ENCODE data around the gene VAV3. TPM values are rescaled to one million over a fixed set of nuclear protein-coding genes. Genes with fewer than 3 reads are reported as not detected.
"Not testable (repeated sequence)": the region's sequence is repeated elsewhere in the genome, so short reads cannot be mapped to it uniquely, and the experiment has no call there.

Gene VAV3
- polyA plus RNA-seq, 1 donor from 2014 or later = 7.9 TPM

DNA sequence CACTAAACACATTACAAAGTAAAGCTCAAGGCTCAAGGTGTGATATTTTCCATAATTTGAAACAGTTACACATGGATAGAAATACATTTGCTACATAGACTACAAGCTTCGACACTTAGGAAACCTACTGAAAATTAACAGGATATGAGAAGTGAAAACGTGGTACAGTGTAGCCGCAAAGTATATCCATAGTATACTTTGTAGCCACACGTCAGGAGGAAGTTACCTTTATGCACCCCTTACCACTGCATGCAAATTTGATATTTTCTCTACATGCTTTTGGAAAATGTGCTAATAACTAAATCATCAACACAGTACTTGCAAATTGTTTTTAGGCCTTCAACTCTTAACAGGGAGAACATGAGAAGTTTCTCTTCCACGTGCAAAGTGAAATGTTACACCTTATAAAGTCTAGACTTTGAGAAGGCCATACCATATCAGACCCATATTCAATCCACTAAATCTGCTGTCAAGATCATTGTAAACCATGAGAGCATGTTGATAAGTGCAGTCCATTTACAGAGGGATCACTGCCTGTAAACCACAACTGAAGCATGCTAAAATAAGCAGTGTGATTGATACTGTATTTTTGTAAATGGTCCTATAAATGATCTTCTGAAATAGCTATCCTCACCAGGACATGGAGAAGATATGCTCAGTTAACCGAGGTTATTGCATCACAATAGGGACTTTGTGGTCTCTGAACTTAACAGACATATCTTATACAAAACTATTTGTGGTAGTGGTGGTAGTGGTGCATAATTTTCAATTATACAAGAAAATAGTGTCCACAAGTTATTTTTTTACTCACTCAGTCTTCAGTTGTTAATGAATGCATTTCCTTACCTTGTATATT lies 64.7 kb downstream of the VAV3 start:
- H3K4me3 Mint-ChIP-seq = peak overlapping the region; percentile 11 to 56 (median 38)
- peaks cover 3% of the 10 kb centered on the region for H3K36me3 Mint-ChIP-seq
- H3K4me1 Mint-ChIP-seq = peaks cover 50 to 69% (median 66%) of the 10 kb centered on the region in 3 donors
- no peaks in the 10 kb centered on the region for H3K27me3 Mint-ChIP-seq
- peak overlapping the region; percentile 11 to 56 (median 49) for H3K27ac Mint-ChIP-seq
- no peaks in the 10 kb centered on the region for H3K9me3 Mint-ChIP-seq

DNA sequence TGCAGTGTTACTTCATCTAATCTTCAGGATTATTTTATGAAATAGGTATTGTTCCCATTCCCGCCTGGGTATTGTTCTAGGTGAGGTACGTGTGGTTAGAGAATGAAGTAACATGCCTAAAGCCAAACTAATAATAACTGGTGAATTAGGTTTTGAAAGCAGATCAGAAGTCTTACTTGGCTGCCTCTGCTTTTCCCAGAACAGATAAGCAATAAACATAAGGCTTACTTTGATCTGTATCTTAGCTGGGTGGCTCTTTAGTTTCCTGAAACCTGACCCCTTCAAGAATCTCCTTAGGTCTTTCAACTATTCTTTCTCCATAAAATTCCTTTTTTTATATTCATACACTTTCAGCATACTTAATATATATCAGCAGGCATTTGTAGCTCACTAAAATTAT lies 65.3 kb downstream of the VAV3 start:
- no peaks in the 10 kb centered on the region for H3K27me3 Mint-ChIP-seq
- H3K36me3 Mint-ChIP-seq = peaks cover 3% of the 10 kb centered on the region
- H3K9me3 Mint-ChIP-seq = no peaks in the 10 kb centered on the region
- H3K4me1 Mint-ChIP-seq = peaks cover 55 to 72% (median 69%) of the 10 kb centered on the region in 3 donors
- peak overlapping the region in 3 of 4 donors; percentile 11 to 56 (median 40) for H3K4me3 Mint-ChIP-seq
- peak overlapping the region; percentile 11 to 56 (median 49) for H3K27ac Mint-ChIP-seq

DNA sequence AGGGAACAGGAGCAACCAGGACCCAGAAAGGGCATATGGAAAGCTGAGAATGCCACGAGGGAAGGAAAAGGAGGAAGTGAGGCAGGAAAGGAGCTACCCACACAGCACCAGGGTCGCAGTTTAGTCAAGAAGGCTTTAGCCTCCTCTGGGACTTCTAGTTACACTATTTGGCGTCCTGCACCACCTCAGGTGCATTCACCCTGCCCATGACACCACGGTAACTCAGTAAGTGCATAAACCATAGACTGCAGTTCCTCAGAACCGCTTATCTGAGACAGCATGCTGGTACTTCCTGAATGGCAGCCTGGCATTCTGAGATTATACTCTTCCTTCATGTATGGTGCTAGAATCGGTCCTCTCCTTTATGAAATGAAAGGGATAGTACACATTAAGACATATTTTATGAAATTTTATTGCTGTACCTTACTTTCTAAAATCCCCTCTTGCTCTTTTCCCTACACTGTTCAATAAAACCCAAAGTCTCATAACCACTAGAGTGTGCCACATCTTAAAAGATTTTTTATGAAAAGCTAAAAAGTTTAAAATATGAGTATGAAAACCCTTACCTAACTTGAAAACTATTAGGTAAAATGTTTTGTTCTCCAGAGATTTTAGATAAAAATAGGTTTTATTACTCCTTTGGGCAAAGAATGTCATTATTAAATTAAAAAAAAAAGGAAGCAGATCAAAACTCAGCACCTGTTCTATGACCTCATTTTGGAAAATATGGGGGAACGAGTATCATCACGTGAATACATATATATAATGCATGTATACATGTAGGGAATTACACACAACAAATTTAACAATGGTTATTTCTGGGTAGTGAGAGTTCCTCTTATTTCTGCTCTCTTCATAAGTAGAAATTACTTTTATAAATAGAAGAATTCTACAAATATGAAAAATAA lies 67.3 kb downstream of the VAV3 start:
- peak overlapping the region; percentile 21 to 68 (median 34) for H3K4me3 Mint-ChIP-seq
- peak overlapping the region; percentile 67 to 90 (median 89) for H3K27ac Mint-ChIP-seq
- H3K27me3 Mint-ChIP-seq = no peaks in the 10 kb centered on the region
- peaks cover 52 to 66% (median 65%) of the 10 kb centered on the region in 3 donors for H3K4me1 Mint-ChIP-seq
- no peaks in the 10 kb centered on the region for H3K36me3 Mint-ChIP-seq
- no peaks in the 10 kb centered on the region for H3K9me3 Mint-ChIP-seq

DNA sequence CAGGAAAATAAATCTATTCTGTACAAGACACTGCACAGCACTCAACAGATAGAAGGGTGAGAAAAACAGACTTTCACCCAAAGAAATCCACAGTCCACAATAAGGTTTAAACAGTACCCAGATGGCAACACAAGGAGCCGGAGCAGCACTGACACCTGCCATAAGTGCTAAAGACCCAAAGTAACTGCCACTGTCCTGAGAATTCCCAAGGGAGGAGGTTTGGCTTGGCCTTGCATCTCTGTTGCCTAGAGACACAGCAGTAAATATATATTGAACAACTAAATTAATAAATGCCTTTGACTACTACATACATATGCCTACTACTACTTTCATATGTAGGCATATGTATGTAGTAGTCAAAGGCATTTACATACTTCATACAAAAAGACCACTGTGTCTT lies 68.0 kb downstream of the VAV3 start:
- H3K9me3 Mint-ChIP-seq = no peaks in the 10 kb centered on the region
- H3K27me3 Mint-ChIP-seq = no peaks in the 10 kb centered on the region
- H3K27ac Mint-ChIP-seq = peak overlapping the region; percentile 67 to 90 (median 89)
- no peaks in the 10 kb centered on the region for H3K36me3 Mint-ChIP-seq
- H3K4me3 Mint-ChIP-seq = peak overlapping the region in 3 of 4 donors; percentile 21 to 82 (median 36)
- H3K4me1 Mint-ChIP-seq = peaks cover 53 to 63% (median 60%) of the 10 kb centered on the region in 3 donors

DNA sequence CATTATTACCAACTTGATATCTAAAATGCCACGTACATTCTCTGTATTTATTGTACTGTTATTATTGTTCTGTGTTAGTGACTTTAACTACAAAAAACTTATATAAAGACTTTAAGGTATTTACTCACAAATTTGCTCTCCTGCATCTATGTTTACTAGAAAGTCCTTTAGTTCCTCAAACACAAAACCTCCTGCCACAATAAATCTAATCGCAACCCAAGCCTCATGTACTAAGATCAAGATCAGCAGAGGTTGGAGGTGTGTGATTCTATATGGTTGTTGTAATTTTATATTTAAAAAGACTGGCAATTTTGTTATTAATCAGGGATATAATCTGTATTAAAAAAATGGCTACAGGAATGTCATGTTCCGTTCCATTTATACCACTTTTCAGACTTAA lies 68.6 kb downstream of the VAV3 start:
- H3K4me3 Mint-ChIP-seq = peak overlapping the region in 3 of 4 donors; percentile 21 to 82 (median 36)
- H3K4me1 Mint-ChIP-seq = peaks cover 53 to 63% (median 60%) of the 10 kb centered on the region in 3 donors
- H3K9me3 Mint-ChIP-seq = no peaks in the 10 kb centered on the region
- no peaks in the 10 kb centered on the region for H3K36me3 Mint-ChIP-seq
- H3K27ac Mint-ChIP-seq = peak overlapping the region; percentile 67 to 90 (median 89)
- no peaks in the 10 kb centered on the region for H3K27me3 Mint-ChIP-seq

DNA sequence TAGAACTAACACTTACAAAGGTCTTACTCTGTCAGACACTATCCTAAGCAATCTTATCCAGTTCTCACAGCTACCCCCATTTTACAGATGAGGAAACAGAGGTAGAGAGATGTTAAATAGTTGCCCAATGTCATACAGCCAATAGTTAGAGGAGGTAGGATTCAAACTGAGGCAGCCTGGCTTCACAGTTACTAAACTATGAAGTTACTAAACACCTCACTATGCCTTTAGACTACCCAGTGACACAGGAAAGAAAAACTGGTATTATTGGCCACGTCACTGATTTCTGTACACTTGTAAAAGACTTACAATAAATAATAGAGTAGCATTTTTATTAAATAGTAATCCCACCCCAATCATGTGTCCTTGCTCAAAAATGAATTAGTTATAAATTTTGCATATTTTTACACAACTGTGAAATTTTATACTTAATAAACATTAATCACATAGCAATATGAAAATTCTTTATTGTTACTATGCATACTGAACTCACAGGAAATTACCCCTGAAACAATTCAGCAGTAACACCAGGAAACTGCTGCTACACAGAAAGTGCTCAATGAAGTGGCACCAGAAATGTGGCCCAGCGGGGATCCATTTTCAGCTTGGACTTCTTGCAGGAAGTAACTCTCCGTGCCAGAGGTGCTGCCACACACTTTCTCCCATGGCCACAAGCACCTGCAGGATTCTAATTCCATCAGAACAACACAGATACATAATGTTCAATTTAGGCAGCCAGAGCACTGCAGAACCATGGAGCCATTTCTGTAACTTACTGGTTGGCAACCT lies 69.4 kb downstream of the VAV3 start:
- H3K4me1 Mint-ChIP-seq = peaks cover 55 to 60% (median 57%) of the 10 kb centered on the region in 3 donors
- peak overlapping the region; percentile 21 to 82 (median 46) for H3K4me3 Mint-ChIP-seq
- no peaks in the 10 kb centered on the region for H3K9me3 Mint-ChIP-seq
- no peaks in the 10 kb centered on the region for H3K27me3 Mint-ChIP-seq
- H3K27ac Mint-ChIP-seq = peak overlapping the region; percentile 67 to 90 (median 90)
- H3K36me3 Mint-ChIP-seq = no peaks in the 10 kb centered on the region

DNA sequence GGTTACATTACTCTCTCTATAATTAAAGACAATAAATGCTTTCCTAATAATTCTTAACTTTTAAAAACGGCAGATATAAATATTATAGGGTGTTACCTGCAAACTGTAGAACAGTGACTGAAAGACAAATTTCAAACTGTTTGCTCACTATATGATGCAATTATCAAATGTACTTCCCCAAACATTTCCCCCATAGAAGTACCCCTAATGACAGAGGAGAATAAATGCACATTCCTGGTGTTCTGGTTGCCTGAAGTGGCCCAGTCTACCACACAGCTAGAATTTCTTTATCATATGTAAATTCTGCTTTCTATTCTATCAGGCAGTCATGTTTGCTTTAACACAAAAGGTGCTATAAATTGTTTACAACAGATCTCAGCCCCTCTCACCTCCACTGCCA lies 70.4 kb downstream of the VAV3 start:
- H3K27me3 Mint-ChIP-seq = no peaks in the 10 kb centered on the region
- H3K4me1 Mint-ChIP-seq = peaks cover 49 to 58% (median 52%) of the 10 kb centered on the region in 3 donors
- peak overlapping the region in 3 of 4 donors; percentile 6 to 61 (median 50) for H3K4me3 Mint-ChIP-seq
- H3K27ac Mint-ChIP-seq = peak overlapping the region; percentile 67 to 90 (median 85)
- H3K9me3 Mint-ChIP-seq = no peaks in the 10 kb centered on the region
- no peaks in the 10 kb centered on the region for H3K36me3 Mint-ChIP-seq

DNA sequence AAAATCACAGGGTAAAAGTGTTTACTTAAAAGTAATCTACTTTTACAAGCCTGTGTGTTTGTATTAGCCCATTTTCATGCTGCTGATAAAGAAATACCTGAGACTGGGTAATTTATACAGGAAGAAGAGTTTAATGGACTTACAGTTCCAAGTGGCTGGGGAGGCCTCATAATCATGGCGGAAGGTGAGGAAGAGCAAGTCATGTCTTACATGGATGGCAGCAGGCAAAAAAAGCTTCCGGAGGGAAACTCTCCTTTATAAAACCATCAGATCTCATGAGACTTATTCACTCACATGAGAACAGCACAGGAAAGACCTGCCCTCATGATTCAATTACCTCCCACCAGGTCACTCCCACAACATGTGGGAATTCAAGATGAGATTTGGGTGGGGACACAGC lies 71.6 kb downstream of the VAV3 start:
- H3K9me3 Mint-ChIP-seq, H3K36me3 Mint-ChIP-seq, H3K27me3 Mint-ChIP-seq: not testable (repeated sequence)
- Mint-ChIP-seq H3K4me3 (peak overlapping the region in 1 of 4 donors; percentile 9), H3K27ac (peak overlapping the region in 1 of 3 donors; percentile 39), H3K4me1 (peaks cover 49 to 54% (median 52%) of the 10 kb centered on the region in 3 donors)

DNA sequence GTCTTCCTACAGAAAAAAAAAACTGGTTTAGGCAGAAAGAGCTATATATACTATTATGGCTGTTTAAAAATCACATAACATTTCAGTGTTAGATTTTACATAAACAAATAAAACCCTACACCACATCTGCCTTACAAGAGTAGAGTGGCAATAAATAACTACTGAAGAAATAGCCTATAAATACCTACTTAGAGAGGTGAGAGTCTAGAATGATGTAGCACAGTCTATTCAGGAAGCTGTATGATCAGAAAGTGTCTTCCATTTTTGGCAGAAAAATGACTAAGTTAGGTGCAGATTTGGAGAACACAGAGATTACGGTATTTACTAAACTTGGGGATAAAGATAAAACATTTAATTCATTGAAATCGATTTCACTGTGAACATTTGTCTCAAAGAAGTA lies 75.5 kb downstream of the VAV3 start:
- Mint-ChIP-seq H3K4me3 (peak overlapping the region in 1 of 4 donors; percentile 36), H3K27ac (no peak overlapping the region), H3K27me3 (no peaks in the 10 kb centered on the region), H3K9me3 (peaks cover 0 to 1% (median 0%) of the 10 kb centered on the region in 3 donors), H3K36me3 (peaks cover 4% of the 10 kb centered on the region), H3K4me1 (peaks cover 29 to 34% (median 30%) of the 10 kb centered on the region in 3 donors)

DNA sequence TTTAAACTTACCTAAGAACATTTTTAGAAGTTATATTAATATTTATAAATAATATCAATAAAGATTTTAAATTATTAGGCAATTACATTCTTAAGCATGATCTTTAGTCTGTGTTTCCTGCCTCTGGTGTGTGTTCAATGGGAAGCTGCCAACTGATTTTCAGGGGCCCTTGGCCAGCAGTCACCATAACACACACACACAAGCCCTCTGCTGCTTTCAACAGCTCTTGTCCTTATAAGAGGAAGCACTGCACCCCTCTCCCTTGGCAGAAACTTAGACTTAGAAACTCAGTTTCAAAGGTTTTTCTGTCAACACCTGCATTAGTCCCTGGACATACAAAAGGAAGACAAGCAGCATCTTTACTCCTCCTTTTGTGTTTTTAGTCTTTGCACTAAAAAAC lies 81.4 kb downstream of the VAV3 start:
- H3K4me1 Mint-ChIP-seq = peaks cover 10 to 56% (median 25%) of the 10 kb centered on the region in 3 donors
- no peak overlapping the region for H3K4me3 Mint-ChIP-seq
- peak overlapping the region in 1 of 3 donors; percentile 39 for H3K27ac Mint-ChIP-seq
- H3K36me3 Mint-ChIP-seq = peaks cover 8% of the 10 kb centered on the region
- peaks cover 0 to 1% (median 0%) of the 10 kb centered on the region in 3 donors for H3K9me3 Mint-ChIP-seq
- no peaks in the 10 kb centered on the region for H3K27me3 Mint-ChIP-seq

DNA sequence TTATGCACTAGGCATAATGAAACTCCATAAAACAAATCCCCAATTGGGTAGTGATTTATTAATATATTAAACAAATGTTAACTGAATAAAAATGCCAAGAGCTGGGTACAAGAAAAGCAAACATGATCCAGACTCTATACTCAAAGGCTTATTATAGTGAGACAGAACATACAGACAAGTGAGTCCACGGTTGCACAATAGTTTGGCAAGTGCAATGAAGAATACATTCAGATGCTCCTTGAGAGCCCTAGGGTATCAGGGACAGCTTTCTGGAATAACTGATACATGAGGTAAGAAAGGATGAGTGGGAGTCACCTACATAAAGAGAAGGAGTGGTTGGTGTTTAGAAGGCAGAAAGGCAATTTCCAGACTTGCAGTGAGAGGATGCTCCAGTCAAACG lies 85.1 kb downstream of the VAV3 start:
- peaks cover 0 to 9% (median 6%) of the 10 kb centered on the region in 3 donors for H3K9me3 Mint-ChIP-seq
- no peaks in the 10 kb centered on the region for H3K27me3 Mint-ChIP-seq
- peaks cover 28 to 67% (median 36%) of the 10 kb centered on the region in 3 donors for H3K4me1 Mint-ChIP-seq
- peaks cover 8% of the 10 kb centered on the region for H3K36me3 Mint-ChIP-seq
- no peak overlapping the region for H3K4me3 Mint-ChIP-seq
- no peak overlapping the region for H3K27ac Mint-ChIP-seq

DNA sequence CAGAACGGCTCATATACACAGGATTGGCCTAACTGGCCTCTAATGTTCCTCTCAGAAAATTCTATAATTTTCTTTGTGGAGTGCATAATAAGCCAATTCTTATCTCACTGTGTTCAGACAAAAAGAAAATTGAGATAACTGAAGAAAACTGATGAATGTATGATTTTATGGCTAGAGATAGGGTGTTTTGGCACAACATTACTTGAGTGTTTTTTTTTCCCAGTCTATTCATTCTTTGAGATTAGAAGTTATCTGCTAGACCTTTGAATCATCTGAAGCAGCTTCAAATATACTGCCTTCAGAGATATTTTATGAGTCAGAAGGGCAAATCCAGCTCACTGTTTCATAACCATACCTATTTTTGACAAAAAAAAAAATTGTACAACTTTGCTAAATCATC lies 85.6 kb downstream of the VAV3 start:
- H3K4me3 Mint-ChIP-seq = no peak overlapping the region
- H3K27ac Mint-ChIP-seq = no peak overlapping the region
- peaks cover 0 to 9% (median 6%) of the 10 kb centered on the region in 3 donors for H3K9me3 Mint-ChIP-seq
- peaks cover 8% of the 10 kb centered on the region for H3K36me3 Mint-ChIP-seq
- H3K4me1 Mint-ChIP-seq = peaks cover 28 to 69% (median 36%) of the 10 kb centered on the region in 3 donors
- H3K27me3 Mint-ChIP-seq = no peaks in the 10 kb centered on the region

DNA sequence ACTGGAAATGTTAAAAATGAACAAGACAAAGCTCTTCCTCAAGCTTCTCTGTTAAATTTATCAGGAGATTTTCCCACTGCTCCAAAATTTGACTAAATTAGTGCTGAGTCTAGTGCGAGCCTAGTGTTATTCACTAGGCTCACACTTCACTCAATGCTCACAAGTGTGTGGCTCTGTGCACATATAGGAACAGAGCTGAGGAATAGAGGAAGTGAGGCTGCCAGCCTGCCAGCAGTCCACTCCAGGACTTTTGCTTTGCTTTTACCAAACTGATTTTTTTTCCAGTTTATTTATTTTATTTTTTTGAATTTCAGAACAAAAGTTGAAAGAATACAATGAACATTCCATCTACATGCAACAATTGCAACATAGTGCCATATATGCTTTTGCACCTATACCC lies 87.2 kb downstream of the VAV3 start:
- Mint-ChIP-seq H3K27me3 (no peaks in the 10 kb centered on the region), H3K9me3 (peaks cover 0 to 9% (median 6%) of the 10 kb centered on the region in 3 donors), H3K4me1 (peaks cover 37 to 75% (median 44%) of the 10 kb centered on the region in 3 donors), H3K27ac (peak overlapping the region in 1 of 3 donors; percentile 12), H3K36me3 (peaks cover 8% of the 10 kb centered on the region), H3K4me3 (peak overlapping the region in 2 of 4 donors; percentile 9 to 72)

DNA sequence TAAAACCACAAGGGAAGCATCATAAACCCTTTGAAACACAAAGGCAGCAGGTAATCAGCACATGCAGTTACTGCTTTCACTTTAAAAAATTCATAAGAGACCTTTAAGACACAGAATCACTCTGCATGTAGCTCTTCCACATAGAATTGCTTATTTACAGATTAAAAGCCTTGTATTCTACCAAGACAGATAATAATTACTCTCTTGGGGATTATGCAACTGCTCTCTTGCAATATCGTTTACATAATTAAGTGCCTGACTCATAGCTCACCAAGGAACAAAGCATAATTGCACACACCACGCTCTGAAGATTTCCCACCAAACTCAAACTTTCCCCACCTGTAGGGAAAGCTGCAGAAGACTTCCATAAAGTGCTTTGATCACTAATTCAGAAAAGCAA lies 87.9 kb downstream of the VAV3 start:
- H3K9me3 Mint-ChIP-seq = peaks cover 0 to 9% (median 6%) of the 10 kb centered on the region in 3 donors

More for the DNA sequence above, 87.9 kb downstream of the VAV3 start:
- Mint-ChIP-seq H3K4me1 (peaks cover 39 to 71% (median 46%) of the 10 kb centered on the region in 3 donors), H3K4me3 (peak overlapping the region in 2 of 4 donors; percentile 34 to 72), H3K27me3 (no peaks in the 10 kb centered on the region), H3K27ac (peak overlapping the region in 1 of 3 donors; percentile 12), H3K36me3 (peaks cover 8% of the 10 kb centered on the region)

Measured in IgD-negative memory B cell (primary cell).